GM19468 (cell line): ENCODE data around the gene TIRAP.
"Not testable (repeated sequence)": the region's sequence is repeated elsewhere in the genome, so short reads cannot be mapped to it uniquely, and the experiment has no call there.

ENCODE experiments used
- ATAC-seq: cut with Tn5 transposase; IDR thresholded peaks from one replicate; pipeline ENCODE4 v1.9.1; 2021; ENCODE audit warnings: mild to moderate bottlenecking, moderate library complexity, moderate number of reproducible peaks; ENCODE audit not compliant: unreplicated experiment; ENCODE audit errors: extremely low read depth

TIRAP gene

GRCh38 chr11:126282361-126282735 is 545 bp upstream of the TIRAP start:
- no peak for ATAC-seq

GRCh38 chr11:126284829-126285228 is 1.9 kb downstream of the TIRAP start:
- peak; percentile 63 for ATAC-seq

DNA sequence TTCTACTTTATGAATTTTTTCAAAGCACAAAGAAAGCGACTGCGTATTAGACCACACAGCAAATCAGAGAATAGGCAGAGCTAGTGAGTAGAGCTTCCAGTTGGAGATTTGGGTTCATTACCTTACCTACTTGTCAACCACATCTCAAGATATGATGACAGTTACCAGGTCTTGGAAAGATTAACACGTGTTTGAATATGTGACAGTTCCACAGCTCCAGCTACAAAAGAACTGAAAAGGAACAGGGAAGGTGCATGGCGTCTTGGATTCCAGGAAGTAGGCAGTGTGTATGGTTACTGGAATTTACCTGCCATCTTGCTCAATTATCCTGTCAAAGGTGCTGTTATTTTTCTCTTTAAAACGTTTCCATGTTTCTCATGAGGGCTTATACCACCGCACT is 5.3 kb downstream of the TIRAP start:
- ATAC-seq, result no peak

- no peak for ATAC-seq
Observed at GRCh38 chr11:126290887-126291286, 8.0 kb downstream of the TIRAP start.

GRCh38 chr11:126293726-126294125 is 10.8 kb downstream of the TIRAP start:
- ATAC-seq, result no peak

DNA sequence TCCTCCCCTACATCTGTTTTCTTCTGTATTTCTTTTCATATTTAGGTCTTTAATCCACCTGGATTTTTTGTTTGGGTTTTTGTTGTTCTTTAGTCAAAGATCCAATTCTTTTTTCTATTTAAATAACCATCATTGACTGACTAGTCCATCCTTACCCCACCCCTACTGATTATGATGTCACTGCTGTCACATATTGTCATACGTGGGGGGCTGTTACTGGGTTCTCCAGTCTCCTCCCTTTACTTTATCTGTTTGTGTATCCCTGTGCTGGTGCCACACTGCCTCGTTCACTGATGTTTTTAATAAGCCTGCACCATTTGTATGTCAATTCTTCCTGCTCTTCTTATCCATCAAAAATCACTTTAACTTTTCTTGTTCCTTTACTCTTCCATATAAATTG is 14.1 kb downstream of the TIRAP start:
- ATAC-seq, result no peak

GRCh38 chr11:126303623-126304456 is 20.9 kb downstream of the TIRAP start, which contains the start of gene DCPS:
Gene DCPS, plus strand, starts transcription at chr11:126304060. Its CDS starts 21 bp downstream, at chr11:126304081.
- peak; percentile 81 for ATAC-seq

DNA sequence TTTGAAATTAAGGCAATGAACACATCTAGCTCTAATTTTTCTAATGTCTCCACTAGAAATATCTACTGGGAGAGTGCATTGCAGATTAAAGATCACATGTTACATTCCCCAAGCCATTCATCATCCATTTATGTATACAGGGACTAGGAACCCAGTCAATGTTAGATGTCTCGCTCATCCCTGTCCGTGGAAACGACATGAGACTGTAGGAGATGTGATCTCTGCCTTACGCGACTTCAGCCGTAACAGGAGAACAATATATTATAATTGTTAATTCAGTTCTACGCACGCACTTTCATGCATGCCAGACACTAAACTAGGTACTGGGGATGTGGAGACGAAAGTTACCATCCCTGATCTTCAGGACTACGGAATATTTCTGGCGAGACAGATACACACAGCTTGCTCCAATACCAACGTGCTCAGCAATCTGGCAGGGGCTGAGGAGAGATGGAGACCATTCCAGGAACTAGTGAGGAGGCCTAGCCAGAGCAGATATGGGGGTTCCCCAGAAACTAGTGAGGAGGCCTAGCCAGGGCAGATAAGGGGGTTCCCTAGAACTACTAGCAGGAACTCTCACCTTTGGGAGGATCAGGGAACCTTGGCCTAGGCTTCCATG is 21.7 kb downstream of the TIRAP start:
- ATAC-seq, result no peak

DNA sequence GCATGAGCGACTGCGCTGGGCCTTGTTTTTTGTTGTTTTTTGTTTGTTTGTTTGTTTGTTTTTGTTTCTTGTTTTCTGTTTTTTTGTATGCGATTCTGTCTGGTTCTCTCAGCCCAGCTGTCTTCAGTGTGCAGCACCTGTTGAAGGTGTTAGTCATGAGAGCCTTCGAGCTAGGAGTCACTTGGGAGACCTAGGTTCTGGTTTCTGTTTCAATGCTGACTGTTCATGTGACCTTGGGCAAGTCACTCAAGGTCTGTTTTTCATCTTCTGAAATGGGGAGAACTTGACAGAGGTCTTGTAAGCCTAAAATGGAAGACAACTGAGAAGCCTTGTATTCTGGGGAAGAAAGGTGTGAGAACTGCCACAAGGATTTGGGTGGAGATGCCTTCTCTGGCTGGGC is 22.8 kb downstream of the TIRAP start:
- no peak for ATAC-seq

DNA sequence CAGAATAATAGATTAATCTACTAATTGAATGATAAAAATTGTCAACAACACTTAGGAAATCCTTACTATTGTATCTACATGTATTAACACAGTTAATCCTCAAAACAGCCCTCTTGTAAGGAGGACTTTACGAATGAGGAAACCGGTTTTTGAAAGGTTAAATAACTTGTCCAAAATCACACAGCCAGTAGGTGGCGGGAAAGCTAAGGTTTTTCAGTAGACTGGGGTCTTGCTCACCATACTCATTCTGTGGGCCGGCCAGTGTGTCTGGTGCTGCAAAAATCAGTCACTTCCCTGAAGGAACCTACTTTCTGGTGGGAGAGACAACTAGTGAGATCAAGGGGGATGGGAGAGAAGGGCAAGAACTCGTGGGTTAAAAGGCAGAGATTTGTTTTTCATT is 24.8 kb downstream of the TIRAP start:
- no peak for ATAC-seq

- ATAC-seq, result no peak
Observed at GRCh38 chr11:126308271-126308671, 25.4 kb downstream of the TIRAP start.

DNA sequence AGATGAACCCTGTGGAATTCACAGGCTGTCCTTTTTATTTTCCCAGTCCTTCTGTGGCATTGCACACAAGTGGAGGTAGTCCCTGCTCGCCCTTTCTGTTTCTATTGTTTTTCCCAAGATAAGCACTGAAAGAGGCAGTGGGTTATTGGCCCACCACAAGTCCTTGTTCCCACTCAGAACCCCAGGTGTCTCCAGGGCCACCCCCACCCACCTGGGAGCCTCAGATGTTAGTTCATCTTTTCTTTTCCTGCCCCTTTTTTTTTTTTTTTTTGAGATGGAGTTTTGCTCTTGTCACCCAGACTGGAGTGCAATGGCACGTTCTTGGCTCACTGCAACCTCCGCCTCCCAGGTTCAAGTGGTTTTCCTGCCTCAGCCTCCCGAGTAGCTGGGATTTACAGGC is 25.9 kb downstream of the TIRAP start:
- not testable (repeated sequence) for ATAC-seq

DNA sequence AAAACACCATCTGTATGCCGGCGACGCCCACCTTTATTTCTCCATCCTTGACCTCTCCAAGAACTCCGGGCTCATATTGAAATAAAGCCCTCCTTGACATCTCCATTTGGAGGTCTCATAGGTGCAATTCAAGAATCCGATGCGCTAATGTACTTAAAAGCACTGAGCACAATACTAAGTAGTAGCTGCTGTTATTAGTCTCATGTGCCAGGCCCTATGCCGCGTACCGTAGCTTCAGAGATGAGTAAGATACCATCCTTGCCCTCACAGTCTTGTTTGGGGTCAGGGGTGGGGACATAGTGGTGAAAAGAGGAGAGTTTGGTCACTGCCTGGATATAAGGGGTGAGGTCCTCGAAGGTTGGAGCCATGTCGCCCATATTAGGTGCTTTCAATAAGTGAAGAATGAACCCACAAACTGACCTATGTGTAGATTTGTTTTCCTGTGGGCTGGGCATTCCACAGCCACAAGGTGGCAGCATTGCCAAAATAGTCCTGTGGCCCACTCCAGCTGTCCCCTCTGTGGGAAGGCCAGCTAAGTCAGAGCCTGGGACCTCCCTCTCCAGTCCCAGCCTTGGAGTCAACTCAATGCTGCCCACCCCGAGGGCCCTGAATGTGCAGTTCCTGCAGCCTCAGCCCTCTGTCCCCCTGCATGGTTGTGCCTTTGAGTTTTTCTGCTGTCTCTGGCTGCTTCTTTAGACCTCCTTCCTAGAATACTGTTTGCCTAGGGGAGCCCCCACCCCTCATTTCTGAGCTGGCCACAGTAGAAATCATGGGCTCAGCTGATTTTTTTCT is 27.5 kb downstream of the TIRAP start:
- no peak for ATAC-seq

GRCh38 chr11:126310992-126311310 is 28.1 kb downstream of the TIRAP start:
- ATAC-seq, result no peak

DNA sequence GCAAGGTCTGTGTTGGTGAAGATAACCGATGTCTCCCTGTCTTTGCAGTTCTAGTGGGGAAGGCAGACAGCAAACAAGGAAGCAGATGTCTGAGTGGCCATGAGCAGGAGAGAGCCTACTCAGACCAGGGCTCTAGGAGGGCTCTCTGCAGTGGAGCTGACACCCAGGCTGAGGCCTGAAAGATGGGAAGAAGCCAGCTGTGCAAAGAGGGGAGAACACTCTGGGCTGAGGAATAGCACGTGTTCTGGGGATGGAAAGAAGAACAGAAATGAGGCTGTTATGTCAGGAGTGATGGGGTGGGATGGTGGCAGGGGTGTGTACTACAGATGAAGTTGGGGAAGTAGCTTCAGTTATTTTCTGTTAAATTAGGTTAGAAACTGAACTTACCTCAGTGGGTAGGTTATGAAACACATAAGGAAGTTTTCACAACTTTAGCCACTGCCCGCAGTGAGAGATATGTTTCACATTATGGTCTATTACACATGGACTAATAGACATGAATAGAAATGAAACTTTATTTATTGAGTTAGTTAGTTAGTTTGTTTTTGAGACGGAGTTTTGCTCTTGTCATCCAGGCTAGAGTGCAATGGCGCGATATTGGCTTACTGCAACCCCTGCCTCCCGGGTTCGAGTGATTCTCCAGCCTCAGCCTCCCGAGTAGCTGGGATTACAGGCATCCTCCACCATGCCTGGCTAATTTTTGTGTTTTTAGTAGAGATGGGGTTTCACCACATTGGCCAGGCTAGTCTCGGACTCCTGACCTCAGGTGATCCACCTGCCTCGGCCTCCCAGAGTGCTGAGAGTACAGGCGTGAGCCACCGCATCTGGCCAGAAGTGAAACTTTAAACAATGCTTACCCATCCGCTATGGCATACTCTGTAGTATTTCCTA is 28.8 kb downstream of the TIRAP start:
- ATAC-seq, result peak; percentile 78

DNA sequence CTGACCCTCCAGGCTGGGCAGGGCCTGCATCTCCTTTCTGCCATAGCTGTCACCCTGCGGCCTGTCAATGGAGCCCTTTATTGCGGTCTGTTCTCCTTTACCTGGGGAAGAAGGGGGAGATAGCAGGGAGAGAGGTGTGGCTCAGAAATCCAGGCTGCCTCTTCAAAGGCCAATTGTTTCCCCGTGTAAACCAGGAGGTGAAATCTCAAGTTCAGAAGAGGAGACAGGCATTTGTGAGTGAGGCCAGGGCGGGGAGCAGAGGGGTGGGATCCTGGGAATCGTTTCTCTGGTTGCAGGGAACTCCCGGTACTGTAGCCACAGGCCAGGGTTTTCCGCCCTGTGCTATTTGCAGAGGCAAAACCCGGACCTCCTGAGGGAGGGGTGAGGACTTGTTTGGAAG is 30.1 kb downstream of the TIRAP start:
- ATAC-seq, result no peak

DNA sequence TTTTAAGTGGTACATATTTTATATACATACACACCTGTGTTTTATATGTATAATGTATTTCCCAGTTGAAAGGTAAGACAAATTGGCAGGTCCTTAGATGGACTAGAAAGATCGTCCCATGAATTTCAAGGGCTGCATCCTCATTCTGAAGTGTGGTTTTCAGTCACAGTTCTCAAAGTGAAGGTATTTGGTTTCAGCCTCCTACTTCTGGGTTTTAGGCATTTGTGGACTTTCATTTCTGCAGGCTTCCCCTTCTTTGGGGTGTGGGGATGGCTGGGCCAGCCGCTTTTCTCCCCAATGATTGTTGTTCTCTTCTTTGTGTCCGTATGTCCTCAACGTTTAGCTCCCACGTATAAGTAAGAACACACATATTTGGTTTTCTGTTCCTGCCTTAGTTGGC is 30.9 kb downstream of the TIRAP start:
- ATAC-seq, result no peak

DNA sequence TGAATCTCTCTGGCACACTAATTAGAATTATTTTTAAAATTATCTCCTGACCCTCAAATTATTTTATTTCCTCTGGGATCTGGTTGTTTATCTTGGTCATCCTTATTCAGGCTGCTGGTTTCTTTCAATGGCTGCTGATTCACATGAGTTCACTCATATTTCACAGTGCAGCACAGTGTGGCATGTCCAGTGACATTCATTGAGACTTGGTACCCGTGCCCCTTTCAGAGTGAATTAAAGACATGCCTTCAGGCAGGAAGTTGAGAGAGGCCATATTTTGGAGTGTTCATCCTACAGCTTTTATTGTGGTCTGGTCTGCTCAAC is 34.5 kb downstream of the TIRAP start:
- no peak for ATAC-seq

- ATAC-seq, result no peak
Observed at GRCh38 chr11:126317756-126318573, 35.1 kb downstream of the TIRAP start.
